Anterior cingulate cortex (tissue), 58 donors: ENCODE measurements around the gene PACRG.

Experiments
- DNase-seq, 58 donors: peaks; one replicate each; lab custom pipeline; 2025; lab: John Stamatoyannopoulos, UW

The PACRG gene

GRCh38 chr6:163255265-163255664, 527.5 kb downstream of the PACRG start:
- no peak for DNase-seq

GRCh38 chr6:163259689-163260088, 531.9 kb downstream of the PACRG start:
- no peak for DNase-seq

DNA sequence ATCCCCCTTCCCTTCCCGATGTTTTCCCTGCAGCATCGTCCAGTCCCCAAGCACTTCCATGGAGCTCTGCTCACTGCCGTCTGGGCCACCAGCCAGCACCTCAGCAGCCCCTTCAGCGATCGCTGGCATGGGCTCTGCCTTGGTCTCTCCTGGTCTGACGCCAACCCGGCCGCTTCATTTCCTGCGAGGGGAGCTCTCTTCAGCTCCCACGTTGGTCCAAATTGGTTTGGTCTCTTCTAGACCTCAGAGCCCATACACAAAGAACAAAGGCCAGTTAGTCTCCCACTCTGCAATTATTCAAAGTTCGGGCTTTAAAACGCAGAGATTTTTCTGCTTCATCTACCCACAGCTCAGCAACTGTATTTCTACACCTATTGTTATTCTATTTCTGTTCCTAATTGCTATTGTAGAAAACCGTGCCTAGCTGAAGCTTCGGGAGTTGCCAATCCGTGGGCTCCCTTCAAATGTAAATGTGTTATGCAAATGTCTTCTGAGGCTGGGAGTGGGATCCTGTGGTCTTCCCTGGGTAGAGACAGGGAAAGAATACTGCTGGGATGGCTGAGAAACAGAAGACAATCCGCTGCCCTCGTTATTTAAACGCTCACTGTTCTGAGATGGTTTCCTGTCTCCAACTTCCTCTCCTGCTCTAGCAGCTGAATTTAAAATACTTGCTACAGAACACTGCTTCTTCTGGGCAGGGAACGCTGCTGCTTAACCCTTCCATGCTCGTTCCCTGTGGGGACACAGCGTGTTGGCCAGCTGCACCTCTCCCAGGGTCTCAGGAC, 532.5 kb downstream of the PACRG start:
- DNase-seq: peak in 53 of 58 donors; percentile 38 to 94 (median 77)

GRCh38 chr6:163260911-163261310, 533.1 kb downstream of the PACRG start:
- DNase-seq: peak in 8 of 58 donors; percentile 34 to 74 (median 62)

DNA sequence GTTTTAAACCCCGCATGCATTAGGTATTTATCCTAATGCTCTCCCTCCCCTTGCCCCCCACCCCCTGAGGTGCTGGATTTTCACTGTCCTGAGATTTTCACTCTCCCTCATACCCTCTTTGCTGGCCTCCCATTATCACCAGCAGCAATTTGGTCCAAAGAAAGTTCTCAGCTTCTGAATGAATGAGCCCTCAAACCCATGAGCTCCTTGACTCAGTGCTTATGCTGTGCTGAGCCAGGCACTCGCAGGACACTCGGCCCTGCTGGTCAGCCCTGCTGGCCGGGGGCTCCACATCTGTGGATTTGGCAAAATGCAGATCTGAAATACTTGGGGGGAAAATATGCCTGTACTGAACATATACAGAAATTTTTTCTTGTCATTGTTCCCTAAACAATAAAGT, 533.6 kb downstream of the PACRG start:
- DNase-seq: peak in 1 of 58 donors; percentile 46

GRCh38 chr6:163262080-163262479, 534.3 kb downstream of the PACRG start:
- no peak for DNase-seq

GRCh38 chr6:163263196-163263595, 535.4 kb downstream of the PACRG start:
- peak in 51 of 58 donors; percentile 28 to 89 (median 61) for DNase-seq

- peak in 26 of 58 donors; percentile 32 to 78 (median 54) for DNase-seq
Measured at GRCh38 chr6:163263998-163264661, 536.4 kb downstream of the PACRG start.

DNA sequence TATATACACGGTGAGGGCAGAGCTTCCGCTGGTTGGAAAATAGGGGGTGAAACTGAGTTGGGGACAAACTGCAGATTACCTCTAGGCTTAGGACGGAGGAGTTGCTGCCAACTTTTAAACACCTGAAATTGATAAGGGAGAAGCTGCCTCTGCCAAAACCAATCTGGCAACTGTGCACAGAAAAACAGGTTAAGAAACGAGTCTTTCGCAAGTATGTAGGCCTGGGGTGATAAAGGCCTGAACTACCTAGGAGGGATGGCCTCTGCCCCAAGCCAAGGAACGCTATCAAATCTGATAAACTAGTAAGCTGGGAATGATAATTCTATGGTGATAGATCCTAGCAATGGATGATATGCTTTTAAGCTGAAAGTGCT, 536.9 kb downstream of the PACRG start:
- DNase-seq: no peak

- no peak for DNase-seq
Measured at GRCh38 chr6:163281634-163282033, 553.9 kb downstream of the PACRG start.

GRCh38 chr6:163282672-163283071, 554.9 kb downstream of the PACRG start:
- DNase-seq: no peak

DNA sequence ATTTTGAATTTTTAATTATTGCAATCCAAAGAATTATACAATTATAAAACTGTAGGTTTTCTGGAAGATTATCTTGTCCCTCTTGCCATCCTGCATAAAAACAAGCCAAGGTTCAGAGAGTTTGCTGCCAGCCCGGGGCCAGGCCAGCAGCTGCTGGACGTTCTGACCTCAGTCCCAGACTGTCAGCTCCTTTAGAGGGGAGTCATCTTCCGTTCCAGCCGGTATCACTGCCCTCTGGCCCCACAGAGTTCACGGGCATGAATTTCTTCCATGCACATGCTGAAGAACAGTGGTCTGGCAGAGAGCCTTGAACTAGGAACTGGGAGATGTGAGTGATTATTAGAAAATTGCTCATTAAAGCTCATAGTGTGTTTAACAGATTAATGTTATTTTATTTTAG, 556.4 kb downstream of the PACRG start:
- DNase-seq: peak in 1 of 58 donors; percentile 43

- DNase-seq: peak in 8 of 58 donors; percentile 12 to 69 (median 31)
Measured at GRCh38 chr6:163285691-163286090, 557.9 kb downstream of the PACRG start.

DNA sequence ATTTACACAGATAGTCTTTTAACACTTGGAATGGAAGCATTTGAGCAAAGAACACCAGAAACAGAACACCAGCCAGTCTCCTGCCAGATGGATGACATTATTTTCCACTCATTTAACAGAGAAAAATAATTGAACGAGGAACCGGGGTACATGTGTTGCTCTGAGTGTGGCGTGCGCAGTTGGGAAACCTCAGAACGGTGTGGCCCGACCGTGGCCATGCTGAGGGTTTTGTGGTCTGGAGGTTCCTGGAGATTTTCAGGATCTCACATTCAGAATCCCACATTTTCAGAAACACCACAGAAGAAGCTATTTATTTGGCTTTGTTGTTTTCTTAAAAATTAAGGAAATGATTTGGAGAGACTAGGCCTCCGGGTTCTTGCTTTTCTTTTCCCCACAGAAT, 559.9 kb downstream of the PACRG start:
- no peak for DNase-seq

- no peak for DNase-seq
Measured at GRCh38 chr6:163288066-163288465, 560.3 kb downstream of the PACRG start.

GRCh38 chr6:163288915-163289314, 561.1 kb downstream of the PACRG start:
- DNase-seq: no peak

- DNase-seq: no peak
Measured at GRCh38 chr6:163289447-163289846, 561.7 kb downstream of the PACRG start.

DNA sequence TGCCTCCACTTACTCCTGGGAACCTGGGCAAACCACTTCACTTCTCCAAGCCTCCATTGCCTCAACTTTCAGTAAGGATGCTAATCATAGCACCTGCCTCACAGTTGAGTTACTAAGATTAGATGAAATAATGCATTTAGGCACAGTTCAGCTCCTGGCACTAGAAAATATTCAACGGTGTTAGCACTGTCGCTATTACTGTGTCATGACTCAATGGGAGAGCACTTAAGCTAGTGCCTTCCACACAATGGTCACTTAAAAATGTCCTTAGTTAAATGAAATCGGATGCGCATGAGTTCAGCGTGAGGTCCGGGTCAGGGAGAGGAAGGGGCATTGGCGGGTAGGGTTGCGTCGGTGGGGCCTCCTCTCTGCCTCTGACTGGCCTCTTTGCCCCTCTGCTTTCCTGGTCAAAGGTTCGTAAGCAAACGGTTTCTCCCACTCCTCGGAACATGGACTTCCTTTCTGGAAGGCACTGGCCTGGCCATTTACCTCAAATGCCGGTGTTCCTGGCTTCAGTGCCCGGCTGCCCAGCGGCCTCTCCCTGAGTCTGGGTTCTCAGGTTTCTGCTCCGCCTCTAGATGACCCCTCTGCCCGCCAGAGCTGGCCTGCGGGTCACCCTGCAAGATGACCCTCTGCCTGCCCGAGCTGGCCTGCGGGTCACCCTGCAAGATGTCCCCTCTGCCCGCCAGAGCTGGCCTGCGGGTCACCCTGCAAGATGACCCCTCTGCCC, 562.9 kb downstream of the PACRG start:
- no peak for DNase-seq

- DNase-seq: no peak
Measured at GRCh38 chr6:163291622-163292021, 563.8 kb downstream of the PACRG start.

- DNase-seq: no peak
Measured at GRCh38 chr6:163293286-163293685, 565.5 kb downstream of the PACRG start.

DNA sequence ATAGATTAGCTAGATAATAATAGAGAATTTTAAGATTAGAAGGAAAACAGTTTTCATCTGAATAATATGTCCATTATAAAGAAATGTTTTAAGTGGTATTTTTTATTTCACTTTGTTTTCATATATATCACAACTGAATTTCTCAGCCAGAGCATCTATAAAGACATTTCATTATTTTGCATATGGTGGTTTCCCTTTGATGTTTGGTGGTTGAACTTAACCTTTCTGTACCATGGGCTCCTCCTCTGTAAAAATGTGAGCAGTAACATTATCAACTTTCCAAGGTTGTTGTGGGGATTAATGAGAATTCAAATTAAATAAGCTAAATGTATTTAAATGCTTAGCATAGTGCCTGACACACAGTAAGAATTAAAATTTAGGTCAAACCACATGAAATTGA, 567.0 kb downstream of the PACRG start:
- no peak for DNase-seq
